Kidney capillary endothelial cell (primary cell): ENCODE data around the gene PMVK.

Experiments
- DNase-seq: peaks from one replicate; pipeline ENCODE4 v3.0.0-alpha.2; 2018; ENCODE audit warnings: low spot score

PMVK gene

GRCh38 chr1:154966111-154966510, 29.6 kb upstream of the PMVK start:
- no peak for DNase-seq

- no peak for DNase-seq
Observed at GRCh38 chr1:154964359-154964758, 27.8 kb upstream of the PMVK start.

GRCh38 chr1:154963643-154964042, 27.1 kb upstream of the PMVK start:
- DNase-seq = no peak

- DNase-seq = no peak
Observed at GRCh38 chr1:154962795-154963330, 26.3 kb upstream of the PMVK start.

GRCh38 chr1:154962156-154962749, 25.7 kb upstream of the PMVK start:
- no peak for DNase-seq

GRCh38 chr1:154961207-154962155, 25.0 kb upstream of the PMVK start, which contains the start of gene PYGO2:
PYGO2 (minus strand) TSS chr1:154961782; CDS start chr1:154961576, 206 bp downstream.
- peak; percentile 66 for DNase-seq

GRCh38 chr1:154960446-154961136, 24.1 kb upstream of the PMVK start:
- peak; percentile 16 for DNase-seq

- DNase-seq = no peak
Observed at GRCh38 chr1:154959426-154959780, 22.9 kb upstream of the PMVK start.

- no peak for DNase-seq
Observed at GRCh38 chr1:154958681-154959425, 22.3 kb upstream of the PMVK start.

- DNase-seq = no peak
Observed at GRCh38 chr1:154958036-154958435, 21.5 kb upstream of the PMVK start.

- no peak for DNase-seq
Observed at GRCh38 chr1:154957091-154957657, 20.7 kb upstream of the PMVK start.

- DNase-seq = no peak
Observed at GRCh38 chr1:154956544-154956941, 20.0 kb upstream of the PMVK start.

- peak; percentile 84 for DNase-seq
Observed at GRCh38 chr1:154955718-154956543, 19.4 kb upstream of the PMVK start, which contains the start of gene PBXIP1. PBXIP1 (minus strand) TSS chr1:154956099; CDS start chr1:154953721, 2,378 bp downstream.

- DNase-seq = peak; percentile 63
Observed at GRCh38 chr1:154955039-154955717, 18.7 kb upstream of the PMVK start.

GRCh38 chr1:154954541-154954940, 18.0 kb upstream of the PMVK start:
- no peak for DNase-seq

- no peak for DNase-seq
Observed at GRCh38 chr1:154953611-154954038, 17.1 kb upstream of the PMVK start.

GRCh38 chr1:154952664-154953063, 16.1 kb upstream of the PMVK start:
- no peak for DNase-seq

GRCh38 chr1:154951901-154952657, 15.6 kb upstream of the PMVK start:
- DNase-seq = no peak

- DNase-seq = no peak
Observed at GRCh38 chr1:154948079-154948478, 11.6 kb upstream of the PMVK start.
